Amniotic stem cell (primary cell): ENCODE results near the gene SMAD3.
A peak's percentile ranks its signal among the peaks of the same experiment; 100 is the strongest.
"Not testable (repeated sequence)": the region's sequence is repeated elsewhere in the genome, so short reads cannot be mapped to it uniquely, and the experiment has no call there.

Experiments used
- DNase-seq: peaks from one replicate; lab custom pipeline; 2025; lab: John Stamatoyannopoulos, UW

SMAD3 gene

DNA sequence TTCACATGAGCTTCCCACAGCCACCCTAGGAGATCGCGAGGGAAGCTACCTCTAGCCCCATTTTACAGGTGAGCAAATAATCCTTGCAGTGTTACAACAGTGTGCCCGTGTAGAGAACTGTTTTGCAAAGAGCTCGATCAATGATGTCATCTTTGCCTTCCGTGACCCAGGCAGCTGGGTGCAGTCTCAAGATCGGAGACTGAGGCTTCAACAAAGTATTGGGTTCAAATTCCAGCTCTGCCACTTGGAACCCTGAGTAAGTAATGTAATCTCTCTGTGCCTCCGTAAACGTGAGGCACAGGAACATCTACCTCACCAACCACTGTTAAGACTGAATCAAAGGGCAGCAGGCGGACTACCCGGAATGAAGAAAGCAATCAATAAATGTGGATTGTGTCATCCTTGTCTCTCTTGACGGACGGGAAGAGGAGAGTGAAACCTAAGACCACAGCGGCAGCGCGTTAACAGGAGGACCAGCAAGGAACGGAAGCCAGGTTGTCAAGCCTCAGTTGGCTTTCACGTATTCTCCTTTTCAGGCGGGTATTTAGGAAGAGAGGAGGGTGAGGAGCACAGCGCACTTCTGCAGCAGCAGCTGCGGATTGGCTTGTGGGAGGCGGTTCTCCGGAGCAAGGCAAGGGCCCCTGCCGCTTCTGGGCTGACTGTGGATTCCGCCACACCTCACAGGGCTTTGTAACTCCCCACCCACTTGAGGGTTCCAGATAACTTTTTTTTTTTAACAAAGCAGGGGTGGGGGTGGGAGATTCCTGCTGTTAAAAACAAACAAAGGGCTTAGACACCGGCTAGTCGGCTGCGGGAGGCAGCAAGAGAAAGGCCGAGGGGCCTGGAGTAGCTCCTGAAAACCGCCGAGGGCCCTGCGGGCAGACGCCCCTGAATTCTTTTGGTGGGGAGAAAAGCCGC lies 1.5 kb upstream of the SMAD3 start:
- no peak for DNase-seq

DNA sequence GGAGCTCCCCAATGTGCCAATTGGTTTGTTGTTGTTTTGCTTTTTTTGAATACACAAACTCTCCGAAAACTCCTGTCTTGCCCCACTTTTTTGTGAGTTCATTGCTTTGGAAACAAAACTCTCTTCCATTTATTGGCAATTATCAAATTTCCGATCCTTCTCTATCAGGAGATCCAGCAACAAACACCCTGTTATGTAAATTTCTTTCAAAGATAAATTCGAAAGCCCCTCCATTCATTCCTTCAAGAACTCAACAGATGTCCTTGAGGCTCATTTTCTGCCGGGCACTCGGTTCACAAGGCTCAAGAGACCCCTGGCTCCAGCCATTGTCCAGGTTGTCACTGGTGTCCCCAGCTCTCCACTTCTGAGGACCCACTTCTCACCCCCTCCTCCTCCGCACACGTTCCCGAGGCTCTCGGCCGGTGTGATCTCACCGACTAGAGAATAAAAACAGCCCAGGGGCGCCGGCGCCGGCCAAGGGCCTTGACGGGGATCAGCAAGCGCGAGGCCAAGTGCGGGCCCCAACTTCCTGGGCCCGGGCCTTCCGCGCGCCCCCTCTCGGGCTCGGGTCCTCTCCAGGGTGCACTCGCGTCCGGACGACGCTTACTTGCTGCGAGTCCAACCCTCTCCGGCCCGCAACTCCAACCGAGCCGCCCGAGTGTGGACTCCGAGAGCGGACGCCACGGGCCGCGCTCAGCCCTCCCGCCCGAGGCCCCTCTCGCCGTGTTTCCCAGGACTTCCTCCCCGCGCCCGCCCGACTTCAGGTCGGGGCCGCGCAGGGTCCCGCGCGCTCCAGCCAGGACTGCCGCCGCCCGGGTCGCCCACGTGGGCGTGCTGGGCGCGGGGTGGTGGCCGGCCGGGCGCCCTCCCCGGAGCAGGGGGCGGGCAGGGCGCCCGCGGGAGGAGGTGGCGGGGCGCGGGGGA lies 533 bp upstream of the SMAD3 start:
- no peak for DNase-seq

DNA sequence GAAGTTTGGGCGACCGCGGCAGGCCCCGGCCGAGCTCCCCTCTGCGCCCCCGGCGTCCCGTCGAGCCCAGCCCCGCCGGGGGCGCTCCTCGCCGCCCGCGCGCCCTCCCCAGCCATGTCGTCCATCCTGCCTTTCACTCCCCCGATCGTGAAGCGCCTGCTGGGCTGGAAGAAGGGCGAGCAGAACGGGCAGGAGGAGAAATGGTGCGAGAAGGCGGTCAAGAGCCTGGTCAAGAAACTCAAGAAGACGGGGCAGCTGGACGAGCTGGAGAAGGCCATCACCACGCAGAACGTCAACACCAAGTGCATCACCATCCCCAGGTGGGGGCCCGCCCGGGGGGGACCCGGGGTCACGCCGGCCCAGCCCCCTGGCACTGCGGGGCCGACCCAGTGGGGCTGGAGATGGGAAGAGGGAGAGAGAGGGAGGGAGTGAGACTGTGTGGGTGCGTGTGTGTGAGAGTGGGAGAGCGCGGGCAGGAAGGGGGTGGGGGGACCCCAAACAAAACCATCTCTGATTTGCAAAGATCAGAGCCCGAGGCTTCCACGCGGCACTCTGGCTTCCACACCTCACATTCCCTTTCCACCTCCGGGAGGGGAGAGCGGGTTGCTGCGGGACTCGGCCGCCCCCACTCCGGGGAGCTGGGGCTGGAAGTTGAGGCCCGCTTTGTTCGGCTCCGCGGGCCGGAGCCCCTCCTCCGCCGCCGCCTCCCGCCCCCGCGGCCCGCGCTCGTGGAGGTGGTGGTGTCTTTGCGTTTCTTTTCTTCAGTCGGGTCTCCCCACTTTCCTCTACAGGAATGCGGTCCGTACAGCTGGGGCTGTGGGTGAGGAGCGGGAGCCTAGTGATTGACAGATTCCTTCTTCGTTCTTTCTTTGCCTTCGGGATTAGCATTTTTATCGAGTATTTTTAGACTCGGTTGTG lies 898 bp downstream of the SMAD3 start:
- DNase-seq, result no peak

DNA sequence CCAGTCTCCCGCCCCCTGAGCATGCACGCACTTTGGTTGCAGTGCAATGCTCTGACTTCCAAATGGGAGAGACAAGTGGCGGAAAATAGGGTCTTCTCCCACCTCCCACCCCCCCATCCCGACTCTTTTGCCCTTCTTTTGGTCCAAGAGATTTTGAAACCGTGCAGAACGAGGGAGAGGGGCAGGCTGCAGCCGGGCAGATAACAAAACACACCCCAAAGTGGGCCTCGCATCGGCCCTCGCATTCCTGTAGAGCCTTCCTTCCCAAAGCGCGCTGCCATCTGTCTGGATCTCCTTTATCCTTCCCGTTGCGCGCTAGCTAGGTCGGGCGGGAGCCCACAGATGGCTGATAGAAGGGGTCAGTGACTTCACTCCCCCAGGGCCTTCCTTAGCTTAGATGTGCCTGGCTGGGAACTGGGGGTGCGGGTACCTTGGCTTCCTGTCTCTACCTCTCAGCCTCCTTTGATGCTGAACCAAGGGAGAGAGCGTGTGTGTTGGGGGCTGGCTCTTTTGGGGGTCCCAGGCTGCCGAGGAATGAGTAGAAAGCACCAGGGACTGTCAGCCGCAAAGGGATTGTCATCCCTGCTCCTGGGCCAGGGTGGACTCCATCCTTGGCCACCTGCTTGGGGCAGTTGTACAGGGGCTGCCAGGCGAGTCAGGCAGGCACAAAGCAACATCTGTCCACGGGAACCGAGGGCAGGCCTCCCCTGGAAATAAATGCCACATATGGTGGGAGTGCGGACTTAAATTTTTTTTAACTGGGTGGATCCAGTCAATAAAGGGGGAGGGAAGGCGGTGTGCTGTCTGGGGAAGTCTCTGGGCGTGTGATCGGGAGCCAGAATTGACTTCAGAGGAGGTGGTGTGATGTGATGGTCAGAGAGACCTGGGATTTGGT lies 1.8 kb downstream of the SMAD3 start:
- DNase-seq, result no peak

GRCh38 chr15:67067930-67068551 lies 2.6 kb downstream of the SMAD3 start:
- DNase-seq, result no peak

- DNase-seq, result no peak
Measured at GRCh38 chr15:67068710-67069400, 3.5 kb downstream of the SMAD3 start.

- no peak for DNase-seq
Measured at GRCh38 chr15:67070150-67070549, 4.7 kb downstream of the SMAD3 start.

- no peak for DNase-seq
Measured at GRCh38 chr15:67070892-67071664, 5.7 kb downstream of the SMAD3 start.

DNA sequence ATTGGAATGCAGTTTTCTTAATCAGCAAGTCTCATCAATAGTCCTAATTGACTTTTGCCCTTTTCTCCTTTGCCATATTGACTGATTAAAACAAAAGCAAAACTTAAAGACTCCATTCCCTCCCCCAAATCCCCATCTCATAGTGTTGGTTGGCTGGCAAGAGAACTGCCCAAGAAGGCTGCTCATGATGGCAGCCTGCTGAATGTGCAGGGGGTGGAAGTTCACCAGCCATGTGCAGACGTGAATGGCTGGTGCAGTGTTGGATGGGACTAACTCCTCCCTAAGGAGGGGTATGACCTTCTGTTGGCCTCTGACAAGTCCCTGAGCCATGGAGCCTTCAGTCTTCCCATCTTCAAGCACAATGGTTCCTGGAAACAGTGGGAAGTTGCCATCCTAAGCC lies 7.0 kb downstream of the SMAD3 start:
- DNase-seq, result no peak

- no peak for DNase-seq
Measured at GRCh38 chr15:67072958-67073357, 7.6 kb downstream of the SMAD3 start.

DNA sequence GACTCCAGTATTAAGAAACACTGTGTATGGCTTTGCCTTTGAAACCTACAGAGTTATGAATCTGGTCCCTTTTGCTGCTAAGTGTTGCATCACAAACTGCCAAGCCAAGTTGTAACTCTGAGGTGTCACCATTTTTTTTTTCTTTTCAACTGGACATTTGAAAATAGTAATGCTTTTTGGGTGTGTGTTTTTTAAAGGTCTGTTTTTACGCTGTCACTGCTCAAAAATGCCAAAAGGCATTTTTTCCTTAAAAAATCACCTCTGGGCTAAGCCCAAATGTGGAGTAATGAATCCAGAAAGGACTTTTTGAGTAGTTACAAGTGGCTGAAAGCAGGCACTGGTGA lies 9.5 kb downstream of the SMAD3 start:
- no peak for DNase-seq

GRCh38 chr15:67075555-67076135 lies 10.2 kb downstream of the SMAD3 start:
- DNase-seq, result not testable (repeated sequence)

DNA sequence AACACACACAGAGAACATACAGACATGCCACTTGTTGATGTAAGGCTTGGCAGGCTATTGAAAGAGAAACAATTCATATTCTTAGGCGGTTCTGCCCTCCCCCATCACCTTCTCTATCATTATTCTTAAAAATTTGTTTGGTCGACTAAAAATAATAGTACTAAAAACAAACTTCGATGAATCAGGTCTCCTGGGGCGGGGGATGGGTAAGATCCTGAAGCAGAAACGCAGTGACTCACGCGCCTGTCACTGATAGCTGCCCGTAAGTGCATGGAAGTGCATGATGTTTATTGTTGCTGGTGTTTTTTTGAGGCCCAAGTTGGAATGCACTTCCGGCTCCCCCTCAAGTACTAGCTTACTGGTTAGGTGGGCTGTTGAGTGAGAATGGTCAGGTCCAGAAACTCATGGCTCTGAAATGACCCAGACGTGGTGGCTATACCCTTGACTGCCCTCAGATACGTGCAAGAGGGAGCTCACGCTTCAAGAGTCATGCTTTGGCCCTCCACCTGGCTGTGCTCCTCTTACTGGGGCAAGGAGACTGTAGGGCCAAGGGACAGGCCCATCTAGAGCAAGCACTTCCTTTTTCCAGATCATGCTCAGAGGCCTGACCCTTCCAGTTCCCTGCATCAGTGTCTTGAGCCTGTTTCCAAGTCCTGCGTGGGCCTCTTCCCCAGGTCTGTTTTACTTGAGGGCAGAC lies 10.9 kb downstream of the SMAD3 start:
- no peak for DNase-seq

- DNase-seq, result no peak
Measured at GRCh38 chr15:67077641-67078215, 12.3 kb downstream of the SMAD3 start.

DNA sequence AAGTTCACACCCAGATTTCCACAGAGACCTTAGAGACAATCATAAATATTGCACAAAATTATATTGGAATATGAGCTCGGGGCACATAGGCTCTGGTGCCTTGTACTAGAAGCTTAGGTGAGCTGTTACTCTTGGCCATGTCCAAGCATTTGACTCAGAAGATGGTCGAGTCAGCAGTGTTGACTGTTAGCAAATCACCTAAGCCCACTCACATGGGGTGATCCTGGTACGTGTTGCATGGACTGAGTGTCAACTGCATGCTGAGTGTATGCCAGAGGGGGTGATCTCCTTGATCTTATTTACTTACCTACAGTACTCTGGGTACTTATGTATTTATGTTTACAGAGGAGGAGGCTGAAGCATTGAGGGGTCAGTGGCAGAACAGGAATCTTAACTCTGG lies 14.0 kb downstream of the SMAD3 start:
- no peak for DNase-seq

GRCh38 chr15:67080118-67080899 lies 14.9 kb downstream of the SMAD3 start:
- DNase-seq, result peak; percentile 59

- peak; percentile 53 for DNase-seq
Measured at GRCh38 chr15:67080900-67081431, 15.6 kb downstream of the SMAD3 start.
